ENCODE data around the gene NELFB.

The NELFB gene

DNA sequence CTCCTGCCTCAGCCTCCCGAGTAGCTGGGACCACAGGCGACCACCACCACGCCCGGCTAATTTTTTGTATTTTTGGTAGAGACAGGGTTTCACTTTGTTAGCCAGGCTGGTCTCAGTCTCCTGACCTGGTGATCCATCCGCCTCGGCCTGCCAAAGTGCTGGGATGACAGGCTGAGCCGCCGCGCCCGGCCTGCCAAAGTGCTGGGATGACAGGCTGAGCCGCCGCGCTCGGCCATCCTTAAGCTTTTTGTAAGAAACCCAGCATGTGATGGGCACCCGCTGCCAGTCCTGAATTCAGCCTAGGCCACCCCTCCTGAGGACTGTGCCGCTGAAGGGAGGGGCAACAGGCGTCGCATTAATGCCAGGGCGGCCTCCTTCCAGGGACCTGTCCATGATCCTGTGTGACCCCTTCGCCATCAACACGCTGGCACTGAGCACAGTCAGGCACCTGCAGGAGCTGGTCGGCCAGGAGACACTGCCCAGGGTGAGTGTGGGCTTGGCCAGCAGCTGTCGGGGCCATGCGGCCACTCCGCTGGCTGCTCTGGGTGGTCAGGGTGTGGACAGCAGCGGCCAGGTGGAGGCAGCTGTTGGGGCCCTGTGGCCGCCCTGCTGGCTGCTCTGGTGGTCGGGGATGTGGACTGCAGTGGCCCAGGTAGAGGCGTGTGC lies 10.5 kb downstream of the NELFB start:
- in situ Hi-C loops (cut with MboI; ENCODE audit: low sequenced_read_pairs), result no loop called here

DNA sequence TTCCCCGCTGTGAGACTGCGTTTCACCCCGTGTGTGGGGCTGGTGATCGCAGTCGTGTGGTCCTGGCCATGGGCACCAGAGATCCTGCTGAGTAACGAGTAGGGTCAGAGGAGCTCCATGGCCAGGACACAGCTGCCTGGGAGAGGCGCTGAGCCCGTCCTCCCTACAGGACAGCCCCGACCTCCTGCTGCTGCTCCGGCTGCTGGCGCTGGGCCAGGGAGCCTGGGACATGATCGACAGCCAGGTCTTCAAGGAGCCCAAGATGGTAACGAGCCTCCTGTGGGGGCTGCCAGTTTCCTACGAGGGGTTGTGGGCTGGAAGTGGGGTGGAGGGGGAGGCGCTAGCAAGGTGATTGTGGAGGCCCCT lies 11.0 kb downstream of the NELFB start:
- in situ Hi-C loops (cut with MboI; ENCODE audit: low sequenced_read_pairs), result no loop called here

- in situ Hi-C loops (cut with MboI; ENCODE audit: low sequenced_read_pairs), result no loop called here
Measured at GRCh38 chr9:137266585-137267453, 11.7 kb downstream of the NELFB start.

DNA sequence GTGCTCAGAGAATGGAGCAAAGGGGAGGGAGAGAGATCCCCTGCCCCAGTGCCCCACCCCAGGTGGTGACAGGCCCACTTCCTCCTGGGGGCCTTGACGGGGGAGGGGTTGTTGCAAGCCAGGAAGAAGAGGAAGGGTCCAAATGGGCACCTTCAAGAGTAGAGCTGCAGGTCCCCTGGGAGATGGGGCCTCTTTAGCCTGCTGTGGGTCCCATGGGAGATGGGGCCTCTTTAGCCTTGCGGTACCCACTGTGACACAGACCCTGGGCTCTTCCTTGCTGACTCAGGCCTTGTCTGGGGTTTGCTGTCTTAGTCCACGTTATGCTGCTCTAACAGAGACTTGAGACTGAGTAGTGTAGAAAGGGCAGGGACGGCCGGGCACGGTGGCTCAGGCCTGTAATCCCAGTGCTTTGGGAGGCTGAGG lies 12.8 kb downstream of the NELFB start:
- in situ Hi-C loops (cut with MboI; ENCODE audit: low sequenced_read_pairs), result no loop called here

- in situ Hi-C loops (cut with MboI; ENCODE audit: low sequenced_read_pairs), result no loop called here
Measured at GRCh38 chr9:137268538-137269201, 13.5 kb downstream of the NELFB start.

DNA sequence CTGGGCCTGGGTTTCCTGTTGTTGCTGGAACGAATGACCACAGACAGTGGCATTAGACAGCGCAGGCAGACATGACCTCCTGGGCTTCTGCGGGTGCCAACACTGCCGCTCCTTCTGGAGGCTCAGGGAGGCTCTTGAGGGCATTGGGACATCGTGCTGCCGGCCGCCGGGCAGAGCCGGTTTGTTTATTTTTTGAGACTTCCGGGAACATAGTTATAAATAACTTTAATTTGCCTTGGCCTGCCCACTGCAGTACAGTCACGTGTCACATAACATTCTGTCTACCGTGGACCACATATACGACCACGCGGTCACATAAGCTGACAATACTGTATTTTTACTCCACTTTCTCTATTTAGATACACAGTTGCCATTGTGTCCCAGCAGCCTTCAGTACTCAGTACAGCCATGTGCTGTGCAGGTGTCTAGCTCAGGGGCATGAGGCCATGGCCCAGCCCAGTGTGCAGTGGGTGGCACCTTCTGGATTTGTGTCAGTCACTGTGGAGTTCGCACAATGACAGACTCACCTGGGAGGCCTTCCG lies 14.2 kb downstream of the NELFB start:
- in situ Hi-C loops (cut with MboI; ENCODE audit: low sequenced_read_pairs), result no loop called here

DNA sequence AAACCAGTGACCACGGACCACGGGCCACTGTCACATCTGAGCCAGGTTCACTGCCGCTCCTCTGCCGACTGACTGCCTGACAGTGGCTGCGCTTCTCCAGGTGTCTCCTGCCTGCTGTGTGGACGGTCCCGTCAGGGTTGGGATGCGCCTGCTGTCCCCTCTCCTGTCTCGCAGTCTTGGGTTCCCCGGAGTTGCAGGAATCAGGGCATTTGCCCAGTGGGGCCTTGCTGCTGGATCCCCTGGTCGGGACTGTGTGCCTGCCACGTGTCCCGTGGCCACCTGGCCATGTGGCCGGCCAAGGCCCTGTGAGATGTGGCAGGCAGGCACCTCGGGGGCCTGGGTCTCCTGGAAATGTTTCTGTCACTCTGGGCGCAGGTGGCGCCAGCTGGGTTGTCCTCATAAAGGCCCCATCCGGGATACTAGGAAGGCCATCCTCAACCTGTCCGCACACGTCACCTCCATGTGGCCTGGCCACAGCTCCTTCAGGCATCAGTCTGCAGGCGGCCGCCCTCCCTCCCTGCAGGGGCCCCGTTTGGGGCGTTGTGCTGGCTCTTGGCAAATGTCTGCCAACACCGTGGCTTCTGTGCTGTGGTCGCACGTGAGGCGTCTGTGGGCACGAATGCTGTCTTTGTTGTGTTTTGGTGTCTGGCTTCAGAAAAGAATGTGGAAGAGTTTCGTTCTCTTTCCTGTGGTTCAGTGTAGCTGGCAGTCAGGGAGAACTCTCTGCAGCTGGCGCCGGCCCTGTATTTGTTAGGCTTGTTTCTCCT lies 16.0 kb downstream of the NELFB start:
- in situ Hi-C loops (cut with MboI; ENCODE audit: low sequenced_read_pairs), result no loop called here

DNA sequence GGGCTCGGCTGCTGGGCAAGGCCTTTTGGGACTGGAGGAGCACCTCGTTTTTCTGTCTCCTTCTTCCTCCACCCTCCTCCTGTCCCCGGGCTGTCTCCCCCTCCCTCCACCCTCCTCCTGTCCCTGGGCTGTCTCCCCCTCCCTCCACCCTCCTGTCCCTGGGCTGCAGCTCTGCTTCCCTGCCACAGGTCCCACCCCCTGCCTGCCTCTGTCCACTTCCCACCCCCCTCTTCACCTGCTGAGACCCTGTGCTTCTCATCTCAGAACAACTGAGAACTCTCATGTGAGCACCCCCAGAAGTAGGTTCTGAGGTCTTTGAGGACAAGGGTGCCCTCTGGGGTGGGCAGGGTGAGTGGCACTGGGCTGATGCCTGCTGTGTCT lies 16.6 kb downstream of the NELFB start:
- in situ Hi-C loops (cut with MboI; ENCODE audit: low sequenced_read_pairs), result no loop called here

GRCh38 chr9:137272241-137273094 lies 17.3 kb downstream of the NELFB start:
- in situ Hi-C loops (cut with MboI; ENCODE audit: low sequenced_read_pairs), result no loop called here

DNA sequence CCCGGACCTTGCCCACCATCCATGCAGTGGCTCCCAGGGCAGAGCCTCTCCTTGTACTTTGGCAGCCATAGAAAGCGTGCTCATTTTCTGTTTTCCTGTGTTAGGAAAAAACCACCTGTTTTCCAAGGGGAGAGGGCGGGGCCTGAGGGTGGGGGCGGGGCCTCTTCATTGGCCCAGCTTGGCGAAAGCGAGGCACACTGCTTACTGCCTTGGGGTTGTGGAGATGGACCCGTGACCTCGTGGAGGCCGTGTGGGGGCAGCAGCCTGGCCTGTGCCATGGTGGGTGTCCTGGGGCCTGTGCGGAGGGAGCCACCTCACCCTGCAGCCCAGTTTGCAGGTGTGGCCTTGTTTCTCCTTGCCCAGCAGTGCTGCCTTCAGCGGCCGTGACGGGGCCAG lies 18.0 kb downstream of the NELFB start:
- in situ Hi-C loops (cut with MboI; ENCODE audit: low sequenced_read_pairs), result no loop called here

DNA sequence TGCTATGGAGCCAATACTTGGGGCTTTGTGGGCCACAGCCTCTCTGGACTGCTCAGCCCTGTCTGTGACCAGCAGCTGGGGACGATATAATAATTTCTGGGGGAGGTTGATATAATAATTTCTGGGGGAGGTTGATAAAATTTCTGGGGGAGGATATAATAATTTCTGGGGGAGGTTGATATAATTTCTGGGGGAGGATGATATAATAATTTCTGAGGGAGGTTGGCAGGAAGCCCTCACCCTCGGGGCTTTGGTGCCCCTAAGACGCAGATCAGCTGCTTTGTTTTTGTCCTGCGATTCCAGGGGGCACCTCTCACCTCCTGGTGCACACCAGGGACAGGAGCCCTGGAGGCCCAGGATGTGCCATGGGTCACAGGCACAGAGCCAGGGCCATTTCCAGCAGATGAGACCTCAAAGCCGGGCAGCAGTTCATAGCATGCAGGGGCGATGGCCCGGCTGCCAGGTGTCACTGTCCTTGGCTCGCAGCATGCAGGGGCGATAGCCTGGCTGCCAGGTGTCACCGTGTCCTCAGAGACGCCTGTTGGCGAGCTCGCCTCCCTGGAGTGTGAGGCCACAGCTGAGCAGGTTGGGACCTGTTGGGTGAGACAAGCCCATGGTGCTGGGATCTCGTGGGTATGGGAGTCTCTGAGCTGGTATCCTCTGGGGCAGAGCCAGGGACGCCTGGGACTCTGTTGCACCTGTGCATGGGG lies 18.6 kb downstream of the NELFB start:
- in situ Hi-C loops (cut with MboI; ENCODE audit: low sequenced_read_pairs), result no loop called here

DNA sequence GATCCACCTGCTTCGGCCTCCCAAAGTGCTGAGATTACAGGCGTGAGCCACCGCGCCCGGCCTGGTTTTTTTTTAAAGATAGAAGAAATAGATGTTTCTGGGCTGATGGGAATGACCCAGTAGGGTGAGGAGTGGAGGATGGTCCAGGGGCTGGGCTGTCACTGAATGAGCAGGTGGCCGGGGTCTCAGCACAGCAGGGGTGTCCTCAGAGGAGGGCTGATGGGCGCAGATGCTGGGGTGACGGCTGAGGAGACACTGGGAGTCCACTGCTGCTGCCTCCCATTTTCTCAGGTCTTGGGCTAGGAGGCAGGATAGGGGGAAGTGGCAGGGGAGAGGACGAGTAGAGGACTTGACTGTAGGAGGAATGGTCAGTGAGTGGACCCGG lies 20.1 kb downstream of the NELFB start:
- in situ Hi-C loops (cut with MboI; ENCODE audit: low sequenced_read_pairs), result no loop called here

GRCh38 chr9:137275588-137276472 lies 20.7 kb downstream of the NELFB start:
- in situ Hi-C loops (cut with MboI; ENCODE audit: low sequenced_read_pairs), result no loop called here

DNA sequence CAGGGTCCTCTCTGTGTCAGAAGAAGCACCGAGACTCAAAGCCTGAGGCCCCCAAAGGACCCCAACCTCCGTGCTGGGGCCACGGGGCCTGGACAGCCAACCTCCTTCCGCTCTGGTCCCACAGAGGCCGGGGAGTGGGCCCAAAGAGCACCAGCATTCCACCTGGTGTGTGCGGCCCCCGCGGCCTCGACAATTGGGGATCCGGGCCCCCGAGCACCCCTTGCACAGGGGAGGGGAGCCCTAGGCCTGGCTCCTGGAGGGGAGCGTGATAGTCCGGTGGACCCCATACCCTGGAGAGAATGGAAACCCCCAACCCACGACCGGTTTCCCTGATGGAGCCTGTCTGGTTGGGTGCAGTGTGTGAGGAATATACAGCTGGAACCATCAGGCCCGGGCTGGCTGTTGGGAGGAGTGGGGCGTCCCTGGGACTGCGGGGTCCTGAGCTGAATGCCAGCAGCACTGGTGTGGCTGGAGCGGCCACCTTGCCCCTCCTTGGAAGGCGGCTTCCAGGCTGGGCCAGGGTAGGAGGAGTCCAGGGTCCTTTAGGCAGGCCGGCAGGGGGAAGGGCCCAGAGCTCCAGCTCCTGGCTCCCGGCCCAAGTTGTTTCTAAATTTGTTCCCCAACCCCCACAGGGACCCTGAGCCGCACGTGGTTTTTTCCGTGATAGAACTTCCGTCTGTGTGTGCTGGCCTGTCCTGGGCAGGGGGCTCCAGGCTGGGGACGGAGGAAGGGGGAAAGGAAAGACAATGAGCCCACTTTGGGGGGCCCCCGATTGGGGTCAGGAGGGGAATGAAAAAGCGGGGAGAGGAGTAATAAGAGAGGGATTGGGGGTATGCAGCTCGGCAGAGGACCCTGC lies 21.6 kb downstream of the NELFB start:
- in situ Hi-C loops (cut with MboI; ENCODE audit: low sequenced_read_pairs), result no loop called here

- in situ Hi-C loops (cut with MboI; ENCODE audit: low sequenced_read_pairs), result no loop called here
Measured at GRCh38 chr9:137277329-137278041, 22.4 kb downstream of the NELFB start, which contains the start of gene TOR4A. Gene TOR4A, plus strand, starts transcription at chr9:137277726. Its CDS starts 964 bp downstream, at chr9:137278690.

GRCh38 chr9:137278061-137278701 lies 23.1 kb downstream of the NELFB start:
- in situ Hi-C loops (cut with MboI; ENCODE audit: low sequenced_read_pairs), result no loop called here

All from HL-60/S4 (cell line).